Endothelial cell of umbilical vein (primary cell): ENCODE data around the gene MMP1. TPM values are rescaled to one million over a fixed set of nuclear protein-coding genes. Genes with fewer than 3 reads are reported as not detected.

Source experiments
- BruUV-seq: library from RNA; stranded (reverse); fragments of 400-500 nt; replicated peaks from 2 replicates; lab custom pipeline; 2021; lab: Mats Ljungman, UMichigan
- CTCF ChIA-PET: fragments of 300-600, 350-600 bp; sonication (Branson Sonifier 250); formaldehyde crosslinking; loops from one replicate; lab custom pipeline; 2021; ENCODE audit warnings: antibody characterized with exemption, inconsistent platforms; lab: Charles Lee
- POLR2A ChIA-PET: fragments of 300-600, 350-600 bp; sonication (Branson Sonifier 250); formaldehyde crosslinking; loops from one replicate; lab custom pipeline; 2021; ENCODE audit warnings: antibody characterized with exemption, inconsistent platforms; lab: Charles Lee
- DNase-seq: peaks from one replicate; pipeline ENCODE4 v3.0.0-alpha.2; 2011; ENCODE audit warnings: low read depth, low spot score
- FAIRE-seq: peaks from 2 replicates; lab custom pipeline; 2011; peaks lifted over from hg19 to GRCh38; lab: Jason Lieb, UNC
- H2AFZ ChIP-seq: 2 replicates; pipeline ENCODE4 v1.6.0; 2012; ENCODE audit warnings: low read depth, low read length, control low read depth, inconsistent platforms
- H3K27ac ChIP-seq: 2 replicates; pipeline ENCODE4 v1.5.1; 2011; ENCODE audit warnings: low read depth, mild to moderate bottlenecking, control low read depth, low read length, moderate library complexity; ENCODE audit not compliant: insufficient read depth
- H3K27me3 ChIP-seq, 2 experiments: 2 replicates each; pipeline versions ENCODE4 v1.6.0 to v1.6.1; 2011; ENCODE audit warnings: low read length in 2 of 2, mixed read lengths in 1 of 2; ENCODE audit not compliant: control insufficient read depth in 2 of 2, insufficient read depth in 2 of 2
- H3K36me3 ChIP-seq, 2 experiments: 2 replicates in 1 of 2; 3 replicates in 1 of 2; pipeline ENCODE4 v1.5.1; 2011; ENCODE audit warnings: low read length in 2 of 2, mild to moderate bottlenecking in 1 of 2, moderate library complexity in 1 of 2; ENCODE audit not compliant: control insufficient read depth in 2 of 2, insufficient read depth in 2 of 2; ENCODE audit errors: extremely low read depth in 1 of 2
- H3K4me1 ChIP-seq: 3 replicates; pipeline ENCODE4 v1.5.1; 2011; ENCODE audit warnings: mild to moderate bottlenecking, low read length; ENCODE audit not compliant: control insufficient read depth, insufficient read depth; ENCODE audit errors: extremely low read depth
- H3K4me2 ChIP-seq: 2 replicates; pipeline ENCODE4 v1.6.1; 2011; ENCODE audit warnings: low read length, control low read depth, mixed read lengths; ENCODE audit not compliant: insufficient read depth
- H3K4me3 ChIP-seq, 3 experiments: fragments of 200-600 bp in 1 of 3; sonication (generic), shearing (Covaris generic) in 1 of 3; replicated peaks in 1 of 3; 2 replicates each; pipeline ENCODE4 v1.5.1; 2011 to 2016; ENCODE audit warnings: control low read depth in 3 of 3, low read length in 3 of 3, mild to moderate bottlenecking in 2 of 3, inconsistent platforms in 1 of 3, low read depth in 1 of 3, moderate library complexity in 1 of 3; ENCODE audit not compliant: insufficient read depth in 1 of 3
- H3K79me2 ChIP-seq: 2 replicates; pipeline ENCODE4 v1.6.0; 2012; ENCODE audit warnings: low read length, inconsistent platforms; ENCODE audit not compliant: control insufficient read depth, insufficient read depth
- H3K9ac ChIP-seq: replicated peaks from 2 replicates; pipeline ENCODE3; 2011; ENCODE audit warnings: low read length, control low read depth; ENCODE audit not compliant: insufficient read depth; ENCODE audit errors: extremely low read depth
- H3K9me1 ChIP-seq: replicated peaks from 3 replicates; pipeline ENCODE4 v1.6.0; 2011; ENCODE audit warnings: mild to moderate bottlenecking, low read length; ENCODE audit not compliant: control insufficient read depth, insufficient read depth; ENCODE audit errors: extremely low read depth
- H3K9me3 ChIP-seq: replicated peaks from 2 replicates; pipeline ENCODE4 v1.5.1; 2012; ENCODE audit warnings: low read length, inconsistent platforms; ENCODE audit not compliant: control insufficient read depth, insufficient read depth
- H4K20me1 ChIP-seq: replicated peaks from 2 replicates; pipeline ENCODE3; 2011; ENCODE audit warnings: mild to moderate bottlenecking, low read length; ENCODE audit not compliant: control insufficient read depth, insufficient read depth; ENCODE audit errors: extremely low read depth
- EZH2 ChIP-seq: IDR thresholded peaks from 2 replicates; pipeline ENCODE4 v1.6.1; 2012; ENCODE audit warnings: borderline replicate concordance, low read depth, mild to moderate bottlenecking, moderate library complexity, low read length, inconsistent platforms; ENCODE audit not compliant: severe bottlenecking
- FOS ChIP-seq: IDR thresholded peaks from 2 replicates; pipeline ENCODE4 v1.6.1; 2011; ENCODE audit warnings: mild to moderate bottlenecking, low read length, moderate library complexity, borderline replicate concordance; ENCODE audit not compliant: insufficient read depth
- GATA2 ChIP-seq: IDR thresholded peaks from 2 replicates; pipeline ENCODE4 v1.7.0; 2011; ENCODE audit warnings: low read depth, mild to moderate bottlenecking, moderate library complexity, mixed read lengths, low read length; ENCODE audit not compliant: insufficient read length, insufficient read depth
- JUN ChIP-seq: IDR thresholded peaks from 2 replicates; pipeline ENCODE4 v1.6.1; 2011; ENCODE audit warnings: borderline replicate concordance, low read depth; ENCODE audit not compliant: insufficient read length, insufficient read depth
- MYC ChIP-seq: IDR thresholded peaks from one replicate; pipeline ENCODE4 v1.6.1; 2011; ENCODE audit warnings: mild to moderate bottlenecking, low read depth, low read length
- POLR2A ChIP-seq: IDR thresholded peaks from 2 replicates; pipeline ENCODE4 v1.6.1; 2012; ENCODE audit warnings: low read depth, mild to moderate bottlenecking, control low read depth, low read length
- POLR2AphosphoS5 ChIP-seq: IDR thresholded peaks from 2 replicates; pipeline ENCODE4 v1.6.1; 2012; ENCODE audit warnings: low read depth, mild to moderate bottlenecking, control low read depth, low read length, moderate library complexity; ENCODE audit not compliant: insufficient read depth
- dilution Hi-C: fragments of 300-500 bp; cut with MboI; formaldehyde crosslinking; loops from one replicate; pipeline ENCODE4 v1.15.0; 2019; ENCODE audit warnings: low sequenced_read_pairs; ENCODE audit not compliant: extremely low pct_ligation_motif_present
- intact Hi-C: fragments of 100-400 bp; cut with micrococcal nuclease; formaldehyde crosslinking; loops from one replicate; pipeline ENCODE4 v1.10.0; 2022
- polyA plus RNA-seq, 4 experiments: library from polyadenylated mRNA; depleted of rRNA in 3 of 4; stranded (reverse) in 3 of 4; unstranded in 1 of 4; fragments of >200 nt; gene quantifications; 2 replicates each; pipeline versions ENCODE4 v1.2.1 to v1.2.3, GENCODE V29; 2011 to 2012; ENCODE audit warnings: missing spikeins in 1 of 4
- total RNA-seq: library from RNA; stranded (reverse); gene quantifications from 2 replicates; pipeline ENCODE4 v1.2.3, GENCODE V29; 2021
- TF ChIP-seq, protein P1 (sequence below), 2 donors: IDR thresholded peaks; 1 replicate in 1 of 2; 2 replicates in 1 of 2; pipeline ENCODE4 v1.5.1; 2011; ENCODE audit warnings: low read length in 2 of 2, mild to moderate bottlenecking in 2 of 2, moderate library complexity in 2 of 2, control low read depth in 1 of 2, inconsistent platforms in 1 of 2, low read depth in 1 of 2; ENCODE audit not compliant: insufficient read depth in 1 of 2; ENCODE audit errors: extremely low read depth in 1 of 2
- TF ChIP-seq, protein P2 (sequence below): IDR thresholded peaks from 2 replicates; pipeline ENCODE4 v1.6.1; 2011; ENCODE audit not compliant: insufficient read depth, insufficient read length

The MMP1 gene
- total and polyA plus RNA-seq, 2 donors (not counting 3 experiments of a cell fraction or from before 2014, with no cell fraction given), result 1.4 to 1,694 TPM

DNA sequence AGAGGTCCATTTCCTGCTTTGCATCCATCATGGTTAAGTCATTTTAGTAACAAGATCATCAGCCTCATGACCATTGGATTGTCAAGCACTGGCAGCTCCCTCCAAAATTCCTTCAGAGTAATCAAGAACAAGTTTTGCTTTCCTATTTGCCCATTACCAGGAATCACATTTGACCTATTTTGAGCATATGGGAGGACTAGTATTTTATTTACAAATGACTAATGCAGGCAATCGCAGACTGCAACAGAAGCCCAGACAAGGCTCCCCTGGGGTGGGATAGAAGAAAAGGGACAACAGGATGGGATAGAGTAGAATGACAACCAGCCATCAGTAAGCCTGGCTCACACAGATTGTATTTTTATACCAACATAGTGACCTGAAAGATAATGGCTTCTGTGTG is 26.6 kb downstream of the MMP1 start:
- no peak for TF ChIP-seq JUN
- TF ChIP-seq POLR2AphosphoS5, result no peak
- TF ChIP-seq POLR2A, result no peak
- TF ChIP-seq MYC, result no peak
- no peak for TF ChIP-seq EZH2
- TF ChIP-seq, protein P1, sequence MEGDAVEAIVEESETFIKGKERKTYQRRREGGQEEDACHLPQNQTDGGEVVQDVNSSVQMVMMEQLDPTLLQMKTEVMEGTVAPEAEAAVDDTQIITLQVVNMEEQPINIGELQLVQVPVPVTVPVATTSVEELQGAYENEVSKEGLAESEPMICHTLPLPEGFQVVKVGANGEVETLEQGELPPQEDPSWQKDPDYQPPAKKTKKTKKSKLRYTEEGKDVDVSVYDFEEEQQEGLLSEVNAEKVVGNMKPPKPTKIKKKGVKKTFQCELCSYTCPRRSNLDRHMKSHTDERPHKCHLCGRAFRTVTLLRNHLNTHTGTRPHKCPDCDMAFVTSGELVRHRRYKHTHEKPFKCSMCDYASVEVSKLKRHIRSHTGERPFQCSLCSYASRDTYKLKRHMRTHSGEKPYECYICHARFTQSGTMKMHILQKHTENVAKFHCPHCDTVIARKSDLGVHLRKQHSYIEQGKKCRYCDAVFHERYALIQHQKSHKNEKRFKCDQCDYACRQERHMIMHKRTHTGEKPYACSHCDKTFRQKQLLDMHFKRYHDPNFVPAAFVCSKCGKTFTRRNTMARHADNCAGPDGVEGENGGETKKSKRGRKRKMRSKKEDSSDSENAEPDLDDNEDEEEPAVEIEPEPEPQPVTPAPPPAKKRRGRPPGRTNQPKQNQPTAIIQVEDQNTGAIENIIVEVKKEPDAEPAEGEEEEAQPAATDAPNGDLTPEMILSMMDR (IDR thresholded peaks at IDR 0.05; ENCODE audit: extremely low read depth in 1 of 2, insufficient read depth in 1 of 2, low read depth in 1 of 2, low read length in 2 of 2), result no peak
- TF ChIP-seq GATA2, result no peak
- TF ChIP-seq FOS, result no peak
- TF ChIP-seq, protein P2, sequence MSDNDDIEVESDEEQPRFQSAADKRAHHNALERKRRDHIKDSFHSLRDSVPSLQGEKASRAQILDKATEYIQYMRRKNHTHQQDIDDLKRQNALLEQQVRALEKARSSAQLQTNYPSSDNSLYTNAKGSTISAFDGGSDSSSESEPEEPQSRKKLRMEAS, result no peak
- CTCF ChIA-PET, result interaction anchor here (2.7 kb wide), 1 partner anchor 9 kb away, joined by 15 read pairs; the partner anchor contains the start of gene MMP10
- H3K79me2 ChIP-seq, result no peaks in the 10 kb centered on the region
- no peak overlapping the region for H3K4me3 ChIP-seq
- FAIRE-seq (no peak), DNase-seq (no peak)
- no peak overlapping the region for H3K27ac ChIP-seq
- no peaks in the 10 kb centered on the region for H4K20me1 ChIP-seq
- H3K4me2 ChIP-seq, result peak overlapping the region; percentile 31
- no TSS peak for BruUV-seq
- POLR2A ChIA-PET, result no interaction called here
- intact Hi-C loops, result loop anchor here (1.0 kb wide), 1 partner anchor 8 kb away; no protein-coding TSS in a partner anchor
- H3K9me1 ChIP-seq, result no peaks in the 10 kb centered on the region
- peaks cover 12% of the 10 kb centered on the region for H3K4me1 ChIP-seq
- H3K36me3 ChIP-seq, result no peaks in the 10 kb centered on the region
- H3K9ac ChIP-seq, result no peak overlapping the region
- H3K27me3 ChIP-seq, result no peaks in the 10 kb centered on the region
- H2AFZ ChIP-seq, result no peak overlapping the region
- dilution Hi-C loops, result no loop called here
- H3K9me3 ChIP-seq, result no peaks in the 10 kb centered on the region
